Mesenchymal stem cell (in vitro differentiated cells and primary cell): ENCODE data around the gene RBMS3.

Experiments
- DNase-seq: peaks from one replicate; pipeline ENCODE4 v3.0.0-alpha.2; 2013
- H2AFZ ChIP-seq: one replicate; pipeline ENCODE4 v1.6.1; 2013; ENCODE audit warnings: low read depth, mild to moderate bottlenecking, control low read depth, inconsistent platforms, low read length, moderate library complexity
- H2AK5ac ChIP-seq: 2 replicates; pipeline ENCODE4 v1.6.1; 2013; ENCODE audit warnings: low read length, moderate library complexity, mild to moderate bottlenecking, inconsistent platforms; ENCODE audit not compliant: severe bottlenecking
- H2BK120ac ChIP-seq: one replicate; pipeline ENCODE4 v1.6.1; 2013; ENCODE audit warnings: low read depth, mild to moderate bottlenecking, inconsistent platforms, low read length, moderate library complexity
- H2BK12ac ChIP-seq, 2 experiments: one replicate each; pipeline ENCODE4 v1.6.1; 2013; ENCODE audit warnings: inconsistent platforms in 2 of 2, low read length in 2 of 2, mild to moderate bottlenecking in 2 of 2, moderate library complexity in 2 of 2, control low read depth in 1 of 2
- H2BK15ac ChIP-seq: one replicate; pipeline ENCODE4 v1.6.1; 2013; ENCODE audit warnings: mild to moderate bottlenecking, low read depth, inconsistent platforms; ENCODE audit not compliant: poor library complexity, severe bottlenecking
- H2BK5ac ChIP-seq: 2 replicates; pipeline ENCODE4 v1.6.1; 2013; ENCODE audit warnings: low read depth, mild to moderate bottlenecking, low read length, control low read depth, inconsistent platforms; ENCODE audit not compliant: poor library complexity, severe bottlenecking
- H3K14ac ChIP-seq, 2 experiments: one replicate each; pipeline ENCODE4 v1.6.1; 2013; ENCODE audit warnings: inconsistent platforms in 2 of 2, low read length in 2 of 2, control low read depth in 1 of 2, mild to moderate bottlenecking in 1 of 2, moderate library complexity in 1 of 2
- H3K18ac ChIP-seq, 2 experiments: one replicate each; pipeline ENCODE4 v1.6.1; 2013; ENCODE audit warnings: inconsistent platforms in 2 of 2, low read length in 2 of 2, control low read depth in 1 of 2, low read depth in 1 of 2, mild to moderate bottlenecking in 1 of 2
- H3K23ac ChIP-seq, 2 experiments: one replicate each; pipeline ENCODE4 v1.6.1; 2013; ENCODE audit warnings: inconsistent platforms in 2 of 2, low read length in 2 of 2, mild to moderate bottlenecking in 2 of 2, moderate library complexity in 2 of 2, control low read depth in 1 of 2
- H3K27ac ChIP-seq: 2 replicates; pipeline ENCODE4 v1.5.1; 2013; ENCODE audit warnings: mild to moderate bottlenecking, moderate library complexity, low read length, control low read depth, inconsistent platforms; ENCODE audit not compliant: poor library complexity, severe bottlenecking
- H3K27me3 ChIP-seq, 2 experiments: 2 replicates each; pipeline versions ENCODE4 v1.6.1 to v1.7.0; 2013; ENCODE audit warnings: low read length in 2 of 2, mild to moderate bottlenecking in 2 of 2, moderate library complexity in 2 of 2, control low read depth in 1 of 2, inconsistent platforms in 1 of 2; ENCODE audit not compliant: control insufficient read depth in 1 of 2, insufficient read depth in 1 of 2
- H3K36me3 ChIP-seq, 2 experiments: 2 replicates each; pipeline versions ENCODE4 v1.6.1 to v1.7.0; 2013; ENCODE audit warnings: low read length in 2 of 2, control low read depth in 1 of 2, inconsistent platforms in 1 of 2, low read depth in 1 of 2, mild to moderate bottlenecking in 1 of 2; ENCODE audit not compliant: insufficient read depth in 2 of 2, control insufficient read depth in 1 of 2
- H3K4ac ChIP-seq, 2 experiments: one replicate each; pipeline ENCODE4 v1.6.1; 2013; ENCODE audit warnings: inconsistent platforms in 2 of 2, low read length in 2 of 2, mild to moderate bottlenecking in 2 of 2, moderate library complexity in 2 of 2, control low read depth in 1 of 2, low read depth in 1 of 2
- H3K4me1 ChIP-seq: 2 replicates; pipeline ENCODE4 v1.6.1; 2013; ENCODE audit warnings: low read depth, low read length, control low read depth; ENCODE audit not compliant: control insufficient read depth, insufficient read depth
- H3K4me2 ChIP-seq: 2 replicates; pipeline ENCODE4 v1.6.1; 2013; ENCODE audit warnings: low read length, mild to moderate bottlenecking, inconsistent platforms; ENCODE audit not compliant: poor library complexity, severe bottlenecking
- H3K4me3 ChIP-seq, 2 experiments: 2 replicates each; pipeline versions ENCODE4 v1.5.1 to v1.7.0; 2013; ENCODE audit warnings: low read length in 2 of 2, mild to moderate bottlenecking in 2 of 2, control low read depth in 1 of 2, low read depth in 1 of 2; ENCODE audit not compliant: insufficient read depth in 1 of 2
- H3K79me1 ChIP-seq: replicated peaks from 2 replicates; pipeline ENCODE4 v1.6.1; 2013; ENCODE audit warnings: mild to moderate bottlenecking, control low read depth, low read length, inconsistent platforms; ENCODE audit not compliant: poor library complexity, severe bottlenecking
- H3K9ac ChIP-seq: 2 replicates; pipeline ENCODE4 v1.7.0; 2013; ENCODE audit warnings: mild to moderate bottlenecking, low read length, moderate library complexity
- H3K9me3 ChIP-seq: 2 replicates; pipeline ENCODE4 v1.7.0; 2013; ENCODE audit warnings: mild to moderate bottlenecking, low read length; ENCODE audit not compliant: control insufficient read depth
- H4K8ac ChIP-seq: one replicate; pipeline ENCODE4 v1.6.1; 2013; ENCODE audit warnings: inconsistent platforms, mild to moderate bottlenecking, low read length, moderate library complexity
- H4K91ac ChIP-seq: one replicate; pipeline ENCODE4 v1.6.1; 2013; ENCODE audit warnings: mild to moderate bottlenecking, low read length, inconsistent platforms
- WGBS: methylation state at CpG from one replicate; pipeline ENCODE4 v1.1.7; 2013; ENCODE audit warnings: mixed read lengths; 5-methylcytosine and 5-hydroxymethylcytosine counted together

Gene RBMS3

DNA sequence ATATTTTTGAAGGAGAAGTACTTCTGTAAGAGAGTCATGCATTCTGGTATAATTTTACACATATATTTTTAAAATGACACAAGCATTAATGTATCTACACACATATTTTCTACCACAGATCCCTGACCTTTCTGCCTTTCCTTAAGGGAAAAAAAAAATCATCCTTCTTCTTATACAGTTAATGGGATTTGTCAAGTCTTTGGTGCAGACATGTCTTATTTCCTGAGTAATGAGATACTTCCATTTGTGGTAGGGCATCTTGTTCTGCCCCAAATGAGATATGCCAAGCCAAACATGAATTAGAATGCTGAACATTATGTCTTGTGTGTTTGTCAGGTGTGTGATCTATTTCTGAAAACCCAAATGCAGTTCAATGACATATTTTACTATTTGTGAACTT, 329.9 kb downstream of the RBMS3 start:
- Histone ChIP-seq H3K14ac (no peak overlapping the region), H2BK5ac (no peak overlapping the region), H2AK5ac (no peak overlapping the region), H3K4me3 (no peak overlapping the region), H3K23ac (no peak overlapping the region), H2AFZ (no peak overlapping the region), H3K4me1 (no peaks in the 10 kb centered on the region), H3K79me1 (peaks cover 12% of the 10 kb centered on the region), H4K8ac (no peak overlapping the region), H3K36me3 (no peaks in the 10 kb centered on the region), H4K91ac (no peak overlapping the region), H3K27ac (no peak overlapping the region), H3K27me3 (no peaks in the 10 kb centered on the region), H3K4ac (no peak overlapping the region), H3K9me3 (no peaks in the 10 kb centered on the region), H2BK15ac (no peak overlapping the region), H3K9ac (no peak overlapping the region), H2BK120ac (no peak overlapping the region), H3K4me2 (no peak overlapping the region), H3K18ac (no peak overlapping the region), H2BK12ac (no peak overlapping the region)
- DNase-seq, result no peak

- H2AFZ ChIP-seq, result no peak overlapping the region
- whole genome bisulfite sequencing, result 87% methylated on average over 4 of the region's 4 CpGs
- no peak for DNase-seq
Measured at GRCh38 chr3:29611252-29611651, 330.4 kb downstream of the RBMS3 start.

DNA sequence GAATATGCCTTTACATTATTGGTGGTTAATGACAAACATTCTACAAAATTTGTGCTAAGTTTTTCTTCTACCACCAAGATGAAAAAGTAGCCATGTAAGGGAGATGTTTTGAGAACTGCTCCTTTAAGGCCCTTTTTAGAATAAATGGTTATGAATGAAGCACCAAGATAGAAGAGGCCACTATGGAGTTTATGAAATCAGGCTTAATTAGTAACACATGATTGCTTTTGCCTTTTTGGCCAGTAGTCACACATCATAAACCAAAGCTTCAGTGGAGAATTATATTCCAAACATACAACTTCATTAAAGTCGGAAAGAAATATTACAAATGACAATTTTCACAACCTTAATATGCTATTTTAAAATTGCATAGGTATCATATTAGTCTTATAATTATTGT, 331.7 kb downstream of the RBMS3 start:
- H3K36me3 ChIP-seq, result no peaks in the 10 kb centered on the region
- no peak overlapping the region for H2AK5ac ChIP-seq
- H2BK12ac ChIP-seq, result no peak overlapping the region
- no peak overlapping the region for H3K14ac ChIP-seq
- no peak overlapping the region for H3K9ac ChIP-seq
- H2BK120ac ChIP-seq, result no peak overlapping the region
- H2BK15ac ChIP-seq, result no peak overlapping the region
- no peak overlapping the region for H2BK5ac ChIP-seq
- no peak overlapping the region for H3K4me2 ChIP-seq
- H3K4me3 ChIP-seq, result no peak overlapping the region
- H4K91ac ChIP-seq, result no peak overlapping the region
- no peak for DNase-seq
- no peak overlapping the region for H3K4ac ChIP-seq
- no CpG with 5 or more reads among the region's 1 CpG for WGBS
- no peaks in the 10 kb centered on the region for H3K27me3 ChIP-seq
- peaks cover 10% of the 10 kb centered on the region for H3K79me1 ChIP-seq
- no peaks in the 10 kb centered on the region for H3K4me1 ChIP-seq
- no peak overlapping the region for H4K8ac ChIP-seq
- H3K27ac ChIP-seq, result no peak overlapping the region
- H3K23ac ChIP-seq, result no peak overlapping the region
- no peak overlapping the region for H2AFZ ChIP-seq
- H3K18ac ChIP-seq, result no peak overlapping the region
- no peaks in the 10 kb centered on the region for H3K9me3 ChIP-seq

More at GRCh38 chr3:29611252-29611651, 330.4 kb downstream of the RBMS3 start:
- H3K14ac ChIP-seq, result no peak overlapping the region
- no peak overlapping the region for H2BK120ac ChIP-seq
- H3K9me3 ChIP-seq, result no peaks in the 10 kb centered on the region
- H2BK12ac ChIP-seq, result no peak overlapping the region
- no peaks in the 10 kb centered on the region for H3K4me1 ChIP-seq
- no peak overlapping the region for H4K8ac ChIP-seq
- no peak overlapping the region for H3K4me3 ChIP-seq
- no peak overlapping the region for H3K27ac ChIP-seq
- no peak overlapping the region for H3K18ac ChIP-seq
- no peak overlapping the region for H3K4ac ChIP-seq
- H3K27me3 ChIP-seq, result no peaks in the 10 kb centered on the region
- H3K9ac ChIP-seq, result no peak overlapping the region
- H2AK5ac ChIP-seq, result no peak overlapping the region
- no peak overlapping the region for H3K23ac ChIP-seq
- no peak overlapping the region for H4K91ac ChIP-seq
- H3K79me1 ChIP-seq, result peaks cover 13% of the 10 kb centered on the region
- H2BK15ac ChIP-seq, result no peak overlapping the region
- no peak overlapping the region for H2BK5ac ChIP-seq
- H3K4me2 ChIP-seq, result no peak overlapping the region
- H3K36me3 ChIP-seq, result no peaks in the 10 kb centered on the region

- no peak overlapping the region for H2BK120ac ChIP-seq
- 91% methylated on average over 1 of the region's 1 CpG for WGBS
- no peak overlapping the region for H3K4me3 ChIP-seq
- no peaks in the 10 kb centered on the region for H3K36me3 ChIP-seq
- H3K9me3 ChIP-seq, result no peaks in the 10 kb centered on the region
- no peak overlapping the region for H2BK12ac ChIP-seq
- H3K27me3 ChIP-seq, result no peaks in the 10 kb centered on the region
- no peaks in the 10 kb centered on the region for H3K4me1 ChIP-seq
- H3K14ac ChIP-seq, result no peak overlapping the region
- no peak overlapping the region for H3K23ac ChIP-seq
- H2BK5ac ChIP-seq, result no peak overlapping the region
- no peak overlapping the region for H3K4ac ChIP-seq
- H3K79me1 ChIP-seq, result peaks cover 10% of the 10 kb centered on the region
- no peak overlapping the region for H2BK15ac ChIP-seq
- no peak overlapping the region for H3K9ac ChIP-seq
- no peak overlapping the region for H3K27ac ChIP-seq
- H3K18ac ChIP-seq, result no peak overlapping the region
- H4K91ac ChIP-seq, result no peak overlapping the region
- no peak overlapping the region for H4K8ac ChIP-seq
- H2AK5ac ChIP-seq, result no peak overlapping the region
- H2AFZ ChIP-seq, result no peak overlapping the region
- no peak overlapping the region for H3K4me2 ChIP-seq
- no peak for DNase-seq
Measured at GRCh38 chr3:29614954-29615353, 334.1 kb downstream of the RBMS3 start.
